Measurements from ENCODE around the gene HMMR.

HMMR gene

GRCh38 chr5:163458778-163459385 lies 1.6 kb upstream of the HMMR start:
- no peak for DNase-seq

GRCh38 chr5:163459462-163459818 lies 992 bp upstream of the HMMR start:
- no peak for DNase-seq

GRCh38 chr5:163459819-163460561 lies 442 bp upstream of the HMMR start, which contains the start of gene NUDCD2:
NUDCD2 (minus strand) TSS chr5:163460102; CDS start chr5:163460050, 52 bp downstream.
- peak; percentile 86 to 96 (median 92) for DNase-seq

DNA sequence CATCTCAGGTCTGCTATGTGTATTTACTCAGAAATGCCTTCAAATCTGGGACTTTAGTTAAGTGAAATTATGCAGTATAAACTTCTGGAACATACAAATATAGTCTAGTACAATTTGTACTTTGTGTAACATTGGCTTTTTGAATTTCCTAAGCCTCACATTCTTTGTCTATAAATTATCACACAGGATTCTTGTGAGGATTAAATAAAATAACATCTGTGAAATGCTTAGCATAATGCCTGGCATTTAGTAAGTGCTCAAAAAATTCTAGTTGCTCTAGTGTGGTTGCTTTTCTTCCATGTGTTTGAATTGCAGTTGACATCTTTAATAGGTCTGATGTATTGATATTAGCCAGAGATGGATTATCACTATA lies 2.6 kb downstream of the HMMR start:
- DNase-seq = no peak

- DNase-seq = no peak
Measured at GRCh38 chr5:163467682-163468081, 7.2 kb downstream of the HMMR start.

DNA sequence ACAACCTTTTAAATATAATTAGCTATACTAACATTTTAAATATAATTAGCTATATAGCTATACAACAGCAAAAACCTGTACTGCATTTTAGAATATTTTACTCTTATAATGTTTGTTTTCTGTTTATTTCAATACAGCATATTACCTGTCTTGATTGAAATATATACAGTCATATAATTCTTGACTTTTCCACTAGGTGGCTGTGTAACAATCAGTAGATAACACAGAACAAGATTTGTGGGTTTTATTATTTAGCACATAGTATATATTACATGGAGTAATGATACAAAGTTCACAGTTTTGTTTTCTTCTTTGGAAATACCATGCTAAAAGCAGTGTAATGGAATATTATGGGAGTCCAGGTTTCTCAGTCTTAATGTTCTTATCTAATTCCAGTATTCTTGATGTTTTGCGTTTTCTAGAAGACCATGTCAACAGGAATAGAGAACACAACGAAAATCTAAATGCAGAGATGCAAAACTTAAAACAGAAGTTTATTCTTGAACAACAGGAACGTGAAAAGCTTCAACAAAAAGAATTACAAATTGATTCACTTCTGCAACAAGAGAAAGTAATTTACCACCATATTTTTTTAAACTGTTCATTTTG lies 13.3 kb downstream of the HMMR start:
- no peak for DNase-seq

- DNase-seq = no peak
Measured at GRCh38 chr5:163475411-163475810, 15.0 kb downstream of the HMMR start.

DNA sequence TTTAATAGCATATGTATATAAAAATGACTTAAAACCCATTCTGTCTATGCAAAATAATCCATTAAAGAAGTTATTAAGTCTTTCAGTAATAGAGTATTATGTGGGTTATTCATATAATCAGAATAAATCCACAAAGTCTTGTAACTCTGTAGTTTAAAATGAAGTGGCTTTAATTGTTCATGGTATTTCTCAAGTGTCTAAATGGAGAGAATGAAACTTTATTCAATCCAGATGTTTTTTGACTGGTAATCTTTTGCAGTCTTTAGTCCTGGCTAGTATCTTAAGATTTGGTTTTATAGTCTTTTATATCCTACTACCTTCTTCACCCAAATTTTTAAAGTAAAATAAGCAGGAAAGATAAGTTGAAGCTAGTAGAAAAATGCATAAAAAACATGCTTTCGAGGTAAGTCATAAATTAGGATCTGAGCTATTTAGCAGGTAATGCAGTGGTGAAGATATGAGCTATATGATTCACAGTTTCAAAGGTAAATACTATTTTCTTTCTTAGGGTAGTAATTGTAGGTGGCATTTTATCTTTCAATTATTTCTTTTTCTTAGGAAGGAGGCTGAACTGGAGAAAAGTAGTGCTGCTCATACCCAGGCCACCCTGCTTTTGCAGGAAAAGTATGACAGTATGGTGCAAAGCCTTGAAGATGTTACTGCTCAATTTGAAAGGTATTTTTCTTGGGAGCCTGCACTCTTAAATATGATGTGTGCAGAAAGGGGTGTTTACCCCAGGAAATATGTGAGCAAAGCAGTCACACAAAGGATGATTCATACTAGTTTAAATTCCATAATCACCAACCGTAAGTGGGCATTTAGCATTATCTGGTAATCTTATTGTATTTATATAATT lies 17.9 kb downstream of the HMMR start:
- no peak for DNase-seq

- DNase-seq = no peak
Measured at GRCh38 chr5:163478982-163479271, 18.5 kb downstream of the HMMR start.

GRCh38 chr5:163489055-163489744 lies 28.8 kb downstream of the HMMR start:
- no peak for DNase-seq

GRCh38 chr5:163489745-163490075 lies 29.3 kb downstream of the HMMR start:
- no peak for DNase-seq

GRCh38 chr5:163496286-163496685 lies 35.9 kb downstream of the HMMR start:
- DNase-seq = no peak

DNA sequence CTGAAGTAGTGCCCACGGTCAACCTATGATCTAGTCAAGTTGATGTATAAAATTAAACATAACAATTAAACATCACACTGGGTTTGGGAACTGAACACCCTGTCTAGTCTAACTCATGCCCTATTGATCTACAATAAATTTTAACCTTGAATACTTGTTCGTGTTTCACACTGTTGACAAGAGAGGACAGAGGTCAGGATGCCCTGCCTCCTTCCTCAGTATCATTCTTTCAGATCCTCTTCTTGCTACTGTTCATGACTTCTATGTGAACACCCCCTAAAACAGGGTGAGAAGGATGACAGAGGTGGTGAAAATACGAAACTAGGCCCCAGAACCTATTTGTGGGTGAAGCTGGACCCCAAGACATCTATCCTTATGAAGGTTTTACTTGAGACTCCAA lies 36.9 kb downstream of the HMMR start:
- DNase-seq = no peak

- no peak for DNase-seq
Measured at GRCh38 chr5:163498886-163499285, 38.5 kb downstream of the HMMR start.

DNA sequence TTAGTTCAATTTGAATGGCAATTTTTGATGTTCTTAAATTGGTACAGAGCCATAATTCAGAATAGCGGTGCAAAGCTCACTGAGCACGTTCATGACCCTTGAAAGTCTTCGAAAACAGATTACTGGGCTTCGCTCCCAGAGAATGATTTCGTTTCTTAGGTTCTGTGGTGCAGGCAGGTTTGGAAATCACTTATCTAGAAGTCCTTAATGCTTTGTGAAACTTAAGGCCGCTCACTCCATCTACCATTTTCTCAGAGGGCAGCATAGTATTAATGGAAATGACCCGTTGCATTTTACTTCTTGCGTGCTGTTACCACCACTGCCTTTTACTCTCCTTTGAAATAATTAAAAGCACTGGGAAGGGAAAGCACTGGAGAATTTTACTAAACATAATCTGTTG lies 42.1 kb downstream of the HMMR start:
- DNase-seq = no peak

GRCh38 chr5:163503106-163504078 lies 43.0 kb downstream of the HMMR start:
- DNase-seq = no peak

DNA sequence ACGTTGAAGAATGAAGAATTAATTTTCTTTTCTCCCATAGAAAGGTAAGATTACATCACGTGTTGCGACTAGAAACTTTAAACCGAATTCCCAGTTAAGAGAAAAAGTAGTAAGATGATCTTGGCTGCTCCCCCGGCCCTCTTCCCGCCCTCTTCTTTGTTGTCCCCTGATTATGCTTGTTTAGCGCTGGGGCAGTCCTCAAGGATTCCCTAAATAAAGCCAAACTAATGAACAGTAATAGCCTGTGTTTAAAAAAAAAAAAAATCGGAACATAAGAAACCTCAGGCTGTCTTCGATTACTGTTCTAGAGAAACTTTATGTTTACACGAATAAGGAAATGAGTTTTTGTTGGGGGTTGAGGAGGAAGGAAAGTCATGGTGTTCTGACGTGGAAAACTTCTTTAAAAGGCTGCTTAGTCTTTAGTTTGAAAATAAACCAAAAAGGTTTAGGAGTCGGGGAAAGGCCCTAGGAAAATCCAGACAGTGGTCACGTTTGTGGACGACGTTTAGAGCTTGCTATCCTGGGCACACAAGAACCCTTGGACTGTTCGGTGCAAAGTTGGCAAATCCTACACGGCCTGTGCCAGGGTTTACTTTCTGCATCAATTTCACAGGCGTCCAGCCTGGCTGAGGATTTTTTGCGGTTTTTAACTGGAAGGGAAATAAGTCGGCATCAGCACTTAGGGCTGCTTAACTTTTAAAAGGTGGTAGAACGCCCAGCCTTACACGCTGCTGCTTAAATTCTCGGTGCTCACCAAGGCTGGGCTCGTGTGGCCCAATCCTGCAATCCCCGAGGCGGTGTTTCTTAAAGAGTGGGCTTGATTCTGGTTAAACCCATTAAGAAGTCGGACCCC lies 43.9 kb downstream of the HMMR start:
- no peak for DNase-seq

- no peak for DNase-seq
Measured at GRCh38 chr5:163505049-163505367, 44.6 kb downstream of the HMMR start.

GRCh38 chr5:163505368-163506094 lies 45.1 kb downstream of the HMMR start, which contains the start of gene MAT2B:
MAT2B (plus strand) TSS chr5:163505619; CDS start chr5:163505687, 68 bp downstream.
- DNase-seq = peak; percentile 87 to 96 (median 93)

DNA sequence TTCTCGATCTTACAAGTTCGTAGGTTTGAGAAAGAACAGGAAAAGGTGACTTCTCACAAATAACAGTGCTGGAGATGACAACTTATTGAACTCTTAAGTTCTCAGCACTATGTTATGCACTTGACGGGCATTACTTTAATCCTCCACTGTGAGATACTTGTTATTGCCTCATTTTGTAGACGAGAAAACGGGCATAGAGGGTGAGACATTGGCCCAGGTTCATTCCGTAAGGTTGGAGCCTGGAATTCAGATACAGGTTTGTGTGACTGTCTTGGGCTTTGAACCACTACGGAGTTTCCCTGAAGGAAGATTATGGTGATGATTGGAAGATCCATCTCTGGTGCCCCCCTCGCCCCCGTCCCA lies 45.6 kb downstream of the HMMR start:
- DNase-seq = no peak

Measured in activated CD4-positive, CD25-positive, alpha-beta regulatory T cell (primary cell).